Measurements from ENCODE around the gene PUS3.

DNA sequence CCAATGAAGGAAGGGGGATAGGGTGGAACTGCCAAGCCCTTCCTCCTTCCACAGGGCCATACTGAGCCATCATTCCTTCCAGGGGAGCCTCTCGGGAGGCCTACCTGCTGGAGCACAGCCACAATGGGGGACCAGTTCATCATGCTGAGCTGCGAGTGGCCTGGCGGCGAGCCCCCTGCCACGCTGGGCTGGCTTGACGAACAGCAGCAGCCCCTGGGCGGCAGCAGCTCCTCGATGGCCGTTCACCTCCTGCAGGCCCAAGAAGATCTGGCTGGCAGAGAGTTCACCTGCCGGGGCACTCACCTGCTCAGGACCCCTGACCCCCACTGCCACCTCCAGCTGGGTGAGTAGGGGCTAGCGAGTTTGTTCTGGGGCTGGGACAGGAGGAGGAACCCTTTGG is 48.7 kb upstream of the PUS3 start:
- TF ChIP-seq, protein P1, sequence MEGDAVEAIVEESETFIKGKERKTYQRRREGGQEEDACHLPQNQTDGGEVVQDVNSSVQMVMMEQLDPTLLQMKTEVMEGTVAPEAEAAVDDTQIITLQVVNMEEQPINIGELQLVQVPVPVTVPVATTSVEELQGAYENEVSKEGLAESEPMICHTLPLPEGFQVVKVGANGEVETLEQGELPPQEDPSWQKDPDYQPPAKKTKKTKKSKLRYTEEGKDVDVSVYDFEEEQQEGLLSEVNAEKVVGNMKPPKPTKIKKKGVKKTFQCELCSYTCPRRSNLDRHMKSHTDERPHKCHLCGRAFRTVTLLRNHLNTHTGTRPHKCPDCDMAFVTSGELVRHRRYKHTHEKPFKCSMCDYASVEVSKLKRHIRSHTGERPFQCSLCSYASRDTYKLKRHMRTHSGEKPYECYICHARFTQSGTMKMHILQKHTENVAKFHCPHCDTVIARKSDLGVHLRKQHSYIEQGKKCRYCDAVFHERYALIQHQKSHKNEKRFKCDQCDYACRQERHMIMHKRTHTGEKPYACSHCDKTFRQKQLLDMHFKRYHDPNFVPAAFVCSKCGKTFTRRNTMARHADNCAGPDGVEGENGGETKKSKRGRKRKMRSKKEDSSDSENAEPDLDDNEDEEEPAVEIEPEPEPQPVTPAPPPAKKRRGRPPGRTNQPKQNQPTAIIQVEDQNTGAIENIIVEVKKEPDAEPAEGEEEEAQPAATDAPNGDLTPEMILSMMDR (IDR thresholded peaks at IDR 0.05) = no peak
- no peak for TF ChIP-seq POLR2A (IDR thresholded peaks at IDR 0.05; ENCODE audit: low read depth)

Measured in esophagus muscularis mucosa (tissue), 3 donors.